Right renal cortex interstitium (tissue), 3 donors: ENCODE results near the gene IRF2BP1. TPM values are rescaled to one million over a fixed set of nuclear protein-coding genes. Genes with fewer than 3 reads are reported as not detected.

Experiments used
- DNase-seq, 3 donors: peaks; one replicate each; pipeline ENCODE4 v3.0.0-alpha.2; 2013; ENCODE audit warnings: low read depth in 3 of 3, low spot score in 2 of 3
- polyA plus RNA-seq, 3 donors: library from polyadenylated mRNA; unstranded; fragments of 120-200 nt; gene quantifications; one replicate each; pipeline ENCODE4 v1.2.1, GENCODE V29; 2013; ENCODE audit not compliant: insufficient read length in 3 of 3

Gene IRF2BP1, protein sequence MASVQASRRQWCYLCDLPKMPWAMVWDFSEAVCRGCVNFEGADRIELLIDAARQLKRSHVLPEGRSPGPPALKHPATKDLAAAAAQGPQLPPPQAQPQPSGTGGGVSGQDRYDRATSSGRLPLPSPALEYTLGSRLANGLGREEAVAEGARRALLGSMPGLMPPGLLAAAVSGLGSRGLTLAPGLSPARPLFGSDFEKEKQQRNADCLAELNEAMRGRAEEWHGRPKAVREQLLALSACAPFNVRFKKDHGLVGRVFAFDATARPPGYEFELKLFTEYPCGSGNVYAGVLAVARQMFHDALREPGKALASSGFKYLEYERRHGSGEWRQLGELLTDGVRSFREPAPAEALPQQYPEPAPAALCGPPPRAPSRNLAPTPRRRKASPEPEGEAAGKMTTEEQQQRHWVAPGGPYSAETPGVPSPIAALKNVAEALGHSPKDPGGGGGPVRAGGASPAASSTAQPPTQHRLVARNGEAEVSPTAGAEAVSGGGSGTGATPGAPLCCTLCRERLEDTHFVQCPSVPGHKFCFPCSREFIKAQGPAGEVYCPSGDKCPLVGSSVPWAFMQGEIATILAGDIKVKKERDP
- 10 to 100 TPM; 14.0 to 18.6 (median 15.8) TPM for polyA plus RNA-seq

GRCh38 chr19:45885556-45886426 lies at the start of gene IRF2BP1:
Gene IRF2BP1 (minus strand): TSS chr19:45886141. CDS start chr19:45885774, 367 bp downstream.
- DNase-seq = peak in 2 of 3 donors; percentile 86 to 88

- DNase-seq = no peak
Measured at GRCh38 chr19:45935267-45935666, 49.3 kb upstream of the IRF2BP1 start.

GRCh38 chr19:45934551-45935230 lies 48.8 kb upstream of the IRF2BP1 start:
- DNase-seq = no peak

DNA sequence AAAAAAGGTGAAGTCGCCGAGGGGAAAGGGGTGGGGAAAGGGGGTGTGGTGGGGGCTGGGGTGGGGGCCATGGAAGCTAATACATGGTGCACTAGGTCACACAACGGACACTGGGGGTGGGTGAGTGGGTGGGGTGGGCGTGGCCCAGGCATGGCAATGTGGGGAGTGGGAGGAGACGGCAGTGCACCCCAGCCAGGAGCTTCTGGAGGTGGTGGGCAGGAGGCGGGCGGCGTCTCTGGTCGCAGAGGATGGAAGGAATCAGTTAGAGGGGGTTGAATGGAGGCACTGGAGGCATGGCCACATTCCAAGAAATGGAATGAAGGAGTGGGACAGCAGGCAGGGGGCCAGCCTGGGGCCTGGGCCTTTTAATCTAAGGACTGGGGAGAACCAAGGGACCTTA lies 47.8 kb upstream of the IRF2BP1 start:
- DNase-seq = no peak

DNA sequence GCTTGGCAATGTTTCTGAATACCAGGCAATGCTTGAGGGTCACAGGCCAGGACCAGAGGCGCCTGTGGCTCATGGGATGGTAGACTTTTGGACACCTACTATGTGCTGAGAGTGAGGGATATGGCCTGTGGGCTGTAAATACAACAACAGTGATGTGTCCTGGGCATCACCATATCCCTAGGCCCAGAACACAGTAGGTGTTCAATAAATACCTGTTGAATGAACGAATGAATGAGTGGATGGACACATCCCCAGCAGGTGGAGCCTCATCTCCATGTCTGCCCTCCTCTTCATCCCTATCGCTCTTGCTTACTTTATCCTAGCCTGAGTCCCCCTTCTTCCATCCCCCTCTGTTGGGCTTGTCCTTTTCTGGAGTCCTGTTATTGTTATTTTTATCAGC lies 45.1 kb upstream of the IRF2BP1 start:
- no peak for DNase-seq

DNA sequence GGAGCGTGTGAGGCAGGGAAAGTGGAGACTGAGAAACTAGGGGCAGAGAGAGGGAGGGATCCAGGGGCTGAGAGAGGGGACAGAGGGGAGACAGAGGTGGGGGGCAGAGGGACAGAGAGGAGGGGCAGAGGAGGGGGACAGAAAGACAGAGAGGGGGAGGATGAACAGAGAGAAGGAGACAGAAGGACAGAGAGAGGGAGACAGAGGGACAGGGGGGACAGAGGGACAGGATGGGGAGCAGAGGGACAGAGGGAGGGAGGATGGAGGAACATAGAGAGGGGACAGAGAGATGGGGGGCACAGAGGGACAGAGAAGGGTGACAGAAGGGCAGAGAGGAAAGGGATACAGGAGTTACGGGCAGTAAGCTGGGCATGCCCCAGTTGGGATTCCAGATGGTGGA lies 43.3 kb upstream of the IRF2BP1 start:
- DNase-seq = no peak

DNA sequence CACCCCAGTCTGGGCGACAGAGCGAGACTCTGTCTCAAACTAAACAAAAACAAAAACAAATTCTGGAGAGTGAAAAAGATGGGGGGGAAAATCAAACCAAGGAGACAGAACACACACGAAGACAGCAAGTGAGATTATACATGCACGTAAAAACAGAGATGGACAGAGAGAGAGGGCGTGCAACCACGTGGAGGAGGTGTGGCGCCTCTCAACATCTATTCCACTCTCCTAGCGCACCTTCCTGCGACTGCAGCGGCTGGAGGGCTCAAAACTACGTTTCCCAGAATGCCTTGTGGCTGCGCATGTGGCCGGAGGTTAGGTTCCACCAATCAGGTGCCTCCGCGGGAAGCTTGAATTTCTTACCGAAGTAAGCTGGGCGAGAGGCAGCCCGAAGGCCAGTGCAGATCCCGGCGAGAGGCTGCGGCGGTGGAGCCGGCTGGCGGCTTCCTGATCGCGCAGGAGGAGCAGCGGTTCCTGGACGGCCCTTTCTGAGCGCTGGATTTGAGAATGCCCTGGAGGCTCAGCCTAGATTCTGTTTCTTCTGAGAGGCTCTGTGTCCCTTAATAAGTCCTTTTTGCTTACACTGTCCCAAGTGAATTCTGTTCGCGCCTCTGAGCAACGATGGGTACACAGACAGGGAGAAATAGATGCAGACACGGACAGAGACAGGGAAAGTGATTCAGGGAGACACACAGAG lies 41.8 kb upstream of the IRF2BP1 start:
- DNase-seq = peak; percentile 71 to 81 (median 74)

DNA sequence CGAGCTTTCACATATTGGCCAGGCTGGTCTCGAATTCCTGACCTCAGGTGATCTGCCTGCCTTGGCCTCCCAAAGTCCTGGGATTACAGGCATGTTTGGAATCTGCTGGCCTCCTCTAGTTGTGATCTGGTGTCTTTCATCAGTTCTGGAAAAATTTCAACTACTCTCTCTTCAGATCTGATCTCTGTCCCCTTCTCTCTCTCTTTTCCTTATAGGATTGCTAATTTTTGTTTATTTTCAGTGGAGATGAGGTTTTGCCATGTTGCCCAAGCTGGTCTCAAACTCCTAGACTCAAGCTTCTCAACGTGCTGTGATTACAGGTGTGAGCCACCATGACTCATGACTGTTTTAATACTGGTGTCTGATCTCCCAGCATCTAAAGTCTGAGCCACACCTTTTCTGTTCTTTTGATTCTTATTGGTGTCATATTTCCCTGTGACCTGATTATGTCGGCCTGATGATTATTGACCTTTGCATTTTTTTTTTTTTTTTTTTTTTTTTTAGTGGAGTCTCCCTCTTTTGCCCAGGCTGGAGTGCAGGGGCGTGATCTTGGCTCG lies 39.0 kb upstream of the IRF2BP1 start:
- DNase-seq = no peak

GRCh38 chr19:45922281-45922680 lies 36.3 kb upstream of the IRF2BP1 start:
- no peak for DNase-seq

DNA sequence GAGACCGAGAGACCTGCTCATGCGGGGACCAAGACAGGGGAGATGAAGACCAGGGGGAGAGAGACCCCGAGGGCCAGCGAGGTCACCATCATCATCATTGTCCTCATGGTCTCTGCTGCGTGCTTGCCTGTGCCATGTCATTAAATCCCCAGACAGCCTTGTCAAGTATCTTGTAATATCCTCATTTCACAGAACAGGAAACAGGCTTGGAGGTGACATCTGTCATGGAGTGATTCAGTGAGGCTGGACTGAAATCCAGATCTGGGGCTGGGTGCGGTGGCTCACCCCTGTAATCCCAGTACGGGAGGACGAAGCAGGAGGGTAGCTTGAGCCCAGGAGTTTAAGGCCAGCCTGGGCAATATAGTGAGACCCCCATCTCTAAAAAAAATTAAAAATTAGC lies 34.5 kb upstream of the IRF2BP1 start:
- DNase-seq = no peak

DNA sequence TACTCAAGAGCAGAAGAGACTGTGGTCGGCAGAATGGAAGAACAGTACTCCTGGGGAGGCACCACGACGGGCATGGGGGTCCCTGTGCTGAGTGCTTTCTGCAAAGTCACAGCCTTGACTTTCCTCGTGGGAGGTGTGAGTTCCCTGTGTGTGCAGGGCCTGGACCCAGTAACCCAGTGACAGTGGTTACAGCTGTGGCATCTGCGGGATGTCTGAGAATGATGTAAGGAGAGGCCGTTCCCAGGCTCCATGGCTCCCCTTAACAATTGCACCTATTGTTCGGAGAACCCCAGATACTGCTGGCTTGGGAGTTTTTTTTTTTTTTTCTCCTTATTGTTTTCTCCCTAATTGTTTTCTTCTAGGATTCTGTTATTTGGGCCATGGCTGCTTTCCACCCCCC lies 33.7 kb upstream of the IRF2BP1 start:
- DNase-seq = no peak

DNA sequence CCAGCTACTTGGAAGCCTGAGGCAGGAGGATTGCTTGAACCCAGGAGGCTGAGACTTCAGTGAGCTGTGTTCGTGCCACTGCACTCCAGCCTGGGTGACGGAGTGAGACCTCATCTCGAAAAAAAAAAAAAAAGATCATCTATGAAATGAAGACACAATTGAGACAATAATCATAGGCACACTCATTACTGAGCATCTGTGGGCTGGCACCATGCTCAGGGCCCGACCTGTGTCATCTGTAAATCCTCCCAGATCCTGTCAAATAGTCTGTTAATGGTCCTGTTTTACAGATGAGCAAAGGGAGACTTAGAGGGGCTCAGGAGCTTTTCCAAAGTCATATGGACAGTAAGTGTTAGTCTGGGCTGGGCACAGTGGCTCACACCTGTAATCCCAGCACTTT lies 32.8 kb upstream of the IRF2BP1 start:
- DNase-seq = no peak

DNA sequence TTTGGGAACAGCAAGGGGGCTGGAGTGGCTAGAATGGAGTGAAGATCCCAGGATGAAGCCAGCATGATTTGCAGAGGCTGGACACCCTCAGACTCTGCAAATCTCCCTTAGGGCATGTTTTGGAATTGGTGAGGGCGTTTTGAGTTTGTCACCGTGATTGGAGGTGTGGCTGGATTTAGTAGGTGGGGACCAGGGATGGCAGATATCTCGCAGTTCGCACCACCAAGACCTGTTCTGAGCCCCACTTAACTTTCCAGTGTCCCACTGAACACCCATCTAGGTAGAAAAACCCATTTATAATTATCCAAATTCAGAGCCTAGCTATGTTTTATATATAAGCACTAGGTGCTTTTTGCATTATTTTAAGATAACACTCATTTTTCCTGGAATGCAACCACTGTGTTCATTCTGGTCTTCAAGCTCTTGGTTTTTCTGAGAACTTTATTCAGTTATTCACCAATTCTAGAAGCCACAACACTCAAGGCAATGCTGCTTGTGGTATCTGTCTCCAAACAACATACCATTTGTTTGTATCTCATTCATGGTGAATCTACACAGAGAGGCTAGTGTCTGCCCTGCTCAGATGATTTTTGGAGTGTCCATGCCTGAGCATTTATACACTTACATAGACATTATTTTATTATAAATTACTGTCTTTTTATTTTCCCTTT lies 31.6 kb upstream of the IRF2BP1 start:
- no peak for DNase-seq

GRCh38 chr19:45913874-45914830 lies 28.2 kb upstream of the IRF2BP1 start, which contains the start of gene NANOS2:
Gene NANOS2 (minus strand): TSS chr19:45914778. CDS start chr19:45914693, 85 bp downstream.
- no peak for DNase-seq

- DNase-seq = no peak
Measured at GRCh38 chr19:45911291-45911690, 25.4 kb upstream of the IRF2BP1 start.

- no peak for DNase-seq
Measured at GRCh38 chr19:45908956-45909355, 23.0 kb upstream of the IRF2BP1 start.

- DNase-seq = no peak
Measured at GRCh38 chr19:45906221-45906620, 20.3 kb upstream of the IRF2BP1 start.

- DNase-seq = no peak
Measured at GRCh38 chr19:45905011-45905410, 19.1 kb upstream of the IRF2BP1 start.
